BE2C (cell line): ENCODE results near the gene TUBB4B.

ENCODE experiments used
- DNase-seq: peaks from one replicate; pipeline ENCODE4 v3.0.0-alpha.2; 2020
- H3K27me3 ChIP-seq: fragments of 250-450 bp; sonication (Bioruptor Pico); 2 replicates; pipeline ENCODE4 v1.5.1; 2020; ENCODE audit warnings: mild to moderate bottlenecking
- H3K36me3 ChIP-seq: fragments of 250-450 bp; sonication (Bioruptor Pico); 2 replicates; pipeline ENCODE4 v1.5.1; 2020; ENCODE audit warnings: mild to moderate bottlenecking
- H3K4me1 ChIP-seq: fragments of 250-450 bp; sonication (Bioruptor Pico); 2 replicates; pipeline ENCODE4 v1.5.1; 2020
- H3K4me3 ChIP-seq: 2 replicates; pipeline ENCODE4 v1.5.1; 2011; ENCODE audit warnings: low read depth, low read length
- H3K9me3 ChIP-seq: fragments of 250-450 bp; sonication (Bioruptor Pico); 2 replicates; pipeline ENCODE4 v1.5.1; 2020
- TF ChIP-seq, protein P1 (sequence below): IDR thresholded peaks from 2 replicates; pipeline ENCODE4 v1.5.1; 2012; ENCODE audit warnings: mild to moderate bottlenecking, low read depth, low read length

Gene TUBB4B

DNA sequence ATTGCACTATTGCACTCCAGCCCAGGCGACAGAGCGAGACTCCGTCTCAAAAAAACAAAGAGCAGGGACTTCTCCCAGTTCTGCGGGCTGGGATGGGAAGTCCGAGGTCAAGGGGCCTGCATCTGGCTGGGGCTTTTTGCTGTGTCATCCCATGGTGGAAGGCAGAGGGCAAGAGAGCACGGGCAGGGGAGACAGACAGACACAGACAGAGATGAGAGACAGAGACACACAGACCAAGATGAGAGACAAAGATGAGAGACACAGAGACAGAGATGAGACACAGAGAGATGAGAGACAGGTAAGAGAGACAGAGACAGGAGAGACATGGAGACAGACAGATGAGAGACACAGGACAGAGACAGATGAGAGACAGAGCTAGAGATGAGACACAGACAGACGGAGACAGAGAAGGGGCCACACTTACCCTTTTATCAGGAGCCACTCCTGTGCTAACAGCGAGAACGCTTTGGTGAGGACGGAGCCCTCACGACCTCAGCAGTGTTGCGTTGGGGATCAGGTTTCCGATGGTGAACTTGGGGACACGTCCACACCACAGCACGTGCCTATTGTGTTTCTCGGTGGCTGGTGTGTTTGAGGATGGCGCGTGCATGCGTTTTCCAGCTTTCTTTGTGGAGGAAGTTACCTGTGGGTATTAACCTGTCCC lies 27.6 kb downstream of the TUBB4B start:
- Histone ChIP-seq H3K4me3 (no peak overlapping the region), H3K9me3 (no peaks in the 10 kb centered on the region), H3K4me1 (no peaks in the 10 kb centered on the region), H3K36me3 (peaks cover 47% of the 10 kb centered on the region), H3K27me3 (no peaks in the 10 kb centered on the region)
- DNase-seq: no peak
- TF ChIP-seq, protein P1, sequence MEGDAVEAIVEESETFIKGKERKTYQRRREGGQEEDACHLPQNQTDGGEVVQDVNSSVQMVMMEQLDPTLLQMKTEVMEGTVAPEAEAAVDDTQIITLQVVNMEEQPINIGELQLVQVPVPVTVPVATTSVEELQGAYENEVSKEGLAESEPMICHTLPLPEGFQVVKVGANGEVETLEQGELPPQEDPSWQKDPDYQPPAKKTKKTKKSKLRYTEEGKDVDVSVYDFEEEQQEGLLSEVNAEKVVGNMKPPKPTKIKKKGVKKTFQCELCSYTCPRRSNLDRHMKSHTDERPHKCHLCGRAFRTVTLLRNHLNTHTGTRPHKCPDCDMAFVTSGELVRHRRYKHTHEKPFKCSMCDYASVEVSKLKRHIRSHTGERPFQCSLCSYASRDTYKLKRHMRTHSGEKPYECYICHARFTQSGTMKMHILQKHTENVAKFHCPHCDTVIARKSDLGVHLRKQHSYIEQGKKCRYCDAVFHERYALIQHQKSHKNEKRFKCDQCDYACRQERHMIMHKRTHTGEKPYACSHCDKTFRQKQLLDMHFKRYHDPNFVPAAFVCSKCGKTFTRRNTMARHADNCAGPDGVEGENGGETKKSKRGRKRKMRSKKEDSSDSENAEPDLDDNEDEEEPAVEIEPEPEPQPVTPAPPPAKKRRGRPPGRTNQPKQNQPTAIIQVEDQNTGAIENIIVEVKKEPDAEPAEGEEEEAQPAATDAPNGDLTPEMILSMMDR: no peak

DNA sequence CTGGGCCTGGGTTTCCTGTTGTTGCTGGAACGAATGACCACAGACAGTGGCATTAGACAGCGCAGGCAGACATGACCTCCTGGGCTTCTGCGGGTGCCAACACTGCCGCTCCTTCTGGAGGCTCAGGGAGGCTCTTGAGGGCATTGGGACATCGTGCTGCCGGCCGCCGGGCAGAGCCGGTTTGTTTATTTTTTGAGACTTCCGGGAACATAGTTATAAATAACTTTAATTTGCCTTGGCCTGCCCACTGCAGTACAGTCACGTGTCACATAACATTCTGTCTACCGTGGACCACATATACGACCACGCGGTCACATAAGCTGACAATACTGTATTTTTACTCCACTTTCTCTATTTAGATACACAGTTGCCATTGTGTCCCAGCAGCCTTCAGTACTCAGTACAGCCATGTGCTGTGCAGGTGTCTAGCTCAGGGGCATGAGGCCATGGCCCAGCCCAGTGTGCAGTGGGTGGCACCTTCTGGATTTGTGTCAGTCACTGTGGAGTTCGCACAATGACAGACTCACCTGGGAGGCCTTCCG lies 28.2 kb downstream of the TUBB4B start:
- Histone ChIP-seq H3K4me1 (no peaks in the 10 kb centered on the region), H3K4me3 (no peak overlapping the region), H3K9me3 (no peaks in the 10 kb centered on the region), H3K27me3 (no peaks in the 10 kb centered on the region), H3K36me3 (peaks cover 41% of the 10 kb centered on the region)
- TF ChIP-seq, protein P1: no peak
- DNase-seq: no peak

DNA sequence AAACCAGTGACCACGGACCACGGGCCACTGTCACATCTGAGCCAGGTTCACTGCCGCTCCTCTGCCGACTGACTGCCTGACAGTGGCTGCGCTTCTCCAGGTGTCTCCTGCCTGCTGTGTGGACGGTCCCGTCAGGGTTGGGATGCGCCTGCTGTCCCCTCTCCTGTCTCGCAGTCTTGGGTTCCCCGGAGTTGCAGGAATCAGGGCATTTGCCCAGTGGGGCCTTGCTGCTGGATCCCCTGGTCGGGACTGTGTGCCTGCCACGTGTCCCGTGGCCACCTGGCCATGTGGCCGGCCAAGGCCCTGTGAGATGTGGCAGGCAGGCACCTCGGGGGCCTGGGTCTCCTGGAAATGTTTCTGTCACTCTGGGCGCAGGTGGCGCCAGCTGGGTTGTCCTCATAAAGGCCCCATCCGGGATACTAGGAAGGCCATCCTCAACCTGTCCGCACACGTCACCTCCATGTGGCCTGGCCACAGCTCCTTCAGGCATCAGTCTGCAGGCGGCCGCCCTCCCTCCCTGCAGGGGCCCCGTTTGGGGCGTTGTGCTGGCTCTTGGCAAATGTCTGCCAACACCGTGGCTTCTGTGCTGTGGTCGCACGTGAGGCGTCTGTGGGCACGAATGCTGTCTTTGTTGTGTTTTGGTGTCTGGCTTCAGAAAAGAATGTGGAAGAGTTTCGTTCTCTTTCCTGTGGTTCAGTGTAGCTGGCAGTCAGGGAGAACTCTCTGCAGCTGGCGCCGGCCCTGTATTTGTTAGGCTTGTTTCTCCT lies 30.0 kb downstream of the TUBB4B start:
- H3K9me3 ChIP-seq: no peaks in the 10 kb centered on the region
- H3K36me3 ChIP-seq: peaks cover 33% of the 10 kb centered on the region
- H3K4me1 ChIP-seq: no peaks in the 10 kb centered on the region; the same call in 1 of the 2 replicates
- no peaks in the 10 kb centered on the region for H3K27me3 ChIP-seq
- no peak overlapping the region for H3K4me3 ChIP-seq
- TF ChIP-seq, protein P1: no peak
- no peak for DNase-seq

DNA sequence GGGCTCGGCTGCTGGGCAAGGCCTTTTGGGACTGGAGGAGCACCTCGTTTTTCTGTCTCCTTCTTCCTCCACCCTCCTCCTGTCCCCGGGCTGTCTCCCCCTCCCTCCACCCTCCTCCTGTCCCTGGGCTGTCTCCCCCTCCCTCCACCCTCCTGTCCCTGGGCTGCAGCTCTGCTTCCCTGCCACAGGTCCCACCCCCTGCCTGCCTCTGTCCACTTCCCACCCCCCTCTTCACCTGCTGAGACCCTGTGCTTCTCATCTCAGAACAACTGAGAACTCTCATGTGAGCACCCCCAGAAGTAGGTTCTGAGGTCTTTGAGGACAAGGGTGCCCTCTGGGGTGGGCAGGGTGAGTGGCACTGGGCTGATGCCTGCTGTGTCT lies 30.6 kb downstream of the TUBB4B start:
- TF ChIP-seq, protein P1: no peak
- no peak overlapping the region for H3K4me3 ChIP-seq
- DNase-seq: no peak
- peaks cover 5% of the 10 kb centered on the region for H3K4me1 ChIP-seq
- H3K27me3 ChIP-seq: no peaks in the 10 kb centered on the region
- peaks cover 33% of the 10 kb centered on the region for H3K36me3 ChIP-seq
- H3K9me3 ChIP-seq: no peaks in the 10 kb centered on the region

DNA sequence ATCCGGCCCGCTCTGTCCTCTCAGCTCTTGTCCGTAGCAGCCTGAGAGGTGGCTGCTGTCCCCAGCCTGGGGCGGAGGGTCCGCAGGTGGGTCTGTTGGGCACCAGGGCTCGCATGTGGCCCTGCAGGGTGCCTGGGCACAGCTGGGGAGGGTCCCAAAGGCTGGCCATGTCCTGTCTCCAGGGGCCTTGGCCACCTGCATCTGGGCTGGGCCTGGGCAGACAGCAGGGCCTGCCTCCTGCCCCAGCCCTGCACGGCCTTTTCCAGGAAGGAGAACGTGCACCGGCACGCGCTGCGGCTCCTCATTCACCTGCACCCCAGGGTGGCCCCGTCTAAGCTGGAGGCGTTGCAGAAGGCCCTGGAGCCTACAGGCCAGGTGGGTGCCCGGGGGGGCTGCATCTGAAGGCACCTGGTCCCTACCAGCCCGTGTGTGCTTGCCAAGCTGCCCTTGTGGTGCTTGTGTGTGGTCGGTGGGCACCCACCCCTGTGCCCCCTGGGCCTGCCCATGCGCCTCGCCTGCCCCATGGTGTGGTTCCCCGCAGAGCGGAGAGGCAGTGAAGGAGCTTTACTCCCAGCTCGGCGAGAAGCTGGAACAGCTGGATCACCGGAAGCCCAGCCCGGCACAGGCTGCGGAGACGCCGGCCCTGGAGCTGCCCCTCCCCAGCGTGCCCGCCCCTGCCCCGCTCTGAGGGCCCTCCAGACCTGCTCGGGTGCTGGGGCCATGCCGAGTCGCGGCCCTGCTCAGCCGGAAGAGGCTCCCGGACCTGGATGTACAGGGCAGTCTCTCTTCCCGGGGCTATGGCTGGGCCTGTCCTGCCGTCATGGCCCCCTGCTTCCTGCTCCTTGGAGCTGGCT lies 31.4 kb downstream of the TUBB4B start:
- H3K36me3 ChIP-seq: peaks cover 33% of the 10 kb centered on the region
- H3K27me3 ChIP-seq: no peaks in the 10 kb centered on the region
- TF ChIP-seq, protein P1: no peak
- no peak for DNase-seq
- H3K4me1 ChIP-seq: peaks cover 12% of the 10 kb centered on the region
- no peak overlapping the region for H3K4me3 ChIP-seq
- H3K9me3 ChIP-seq: no peaks in the 10 kb centered on the region
